GM12878 (cell line): ENCODE results near the gene SIRT7.

Experiments used
- ATF3 ChIP-seq: IDR thresholded peaks from 2 replicates; pipeline ENCODE4 v1.6.1; 2011; ENCODE audit warnings: low read depth, mild to moderate bottlenecking, low read length, moderate library complexity, borderline replicate concordance; ENCODE audit errors: extremely low read depth
- BRCA1 ChIP-seq: IDR thresholded peaks from 2 replicates; pipeline ENCODE4 v1.6.1; 2011; ENCODE audit warnings: low read depth, low read length, improper control_type of control experiment
- CEBPB ChIP-seq, 2 experiments: fragments of 150-350 bp in 1 of 2; IDR thresholded peaks; 2 replicates each; pipeline ENCODE4 v1.6.1; 2012 to 2014; ENCODE audit warnings: low read depth in 2 of 2, low read length in 2 of 2, borderline replicate concordance in 1 of 2, inconsistent platforms in 1 of 2
- CTCF ChIP-seq, 3 experiments: IDR thresholded peaks in 2 of 3; conservative IDR thresholded peaks in 1 of 3; 2 replicates each; pipeline ENCODE4 v1.5.1; 2011; ENCODE audit warnings: low read depth in 3 of 3, low read length in 3 of 3, mild to moderate bottlenecking in 3 of 3, control low read depth in 2 of 3, moderate library complexity in 2 of 3, inconsistent platforms in 1 of 3, mixed read lengths in 1 of 3; ENCODE audit not compliant: control insufficient read depth in 2 of 3, insufficient read depth in 1 of 3; ENCODE audit errors: extremely low read depth in 1 of 3
- KAT2A ChIP-seq: conservative IDR thresholded peaks from 2 replicates; pipeline ENCODE4 v1.6.1; 2011; ENCODE audit warnings: low read depth, low read length; ENCODE audit not compliant: control insufficient read depth
- KLF5 ChIP-seq: fragments of 450-650 bp; IDR thresholded peaks from 2 replicates; pipeline ENCODE4 v1.6.1; 2014; ENCODE audit warnings: mild to moderate bottlenecking; ENCODE audit not compliant: partially characterized antibody
- POLR2AphosphoS5 ChIP-seq: IDR thresholded peaks from 2 replicates; pipeline ENCODE4 v1.6.1; 2011; ENCODE audit warnings: mild to moderate bottlenecking, low read length, inconsistent platforms
- SIX5 ChIP-seq: IDR thresholded peaks from 2 replicates; pipeline ENCODE4 v1.6.1; 2011; ENCODE audit warnings: mild to moderate bottlenecking, low read depth, low read length, moderate library complexity; ENCODE audit not compliant: severe bottlenecking
- ZNF274 ChIP-seq: IDR thresholded peaks from one replicate; pipeline ENCODE4 v1.8.0; 2011; ENCODE audit not compliant: insufficient read length, insufficient read depth

GRCh38 chr17:81905424-81905875 is 12.5 kb downstream of the SIRT7 start:
- TF ChIP-seq SIX5 (no peak), KLF5 (no peak), CEBPB (IDR thresholded peaks at IDR 0.05; ENCODE audit: borderline replicate concordance in 1 of 2, low read depth in 2 of 2, low read length in 2 of 2) (no peak), CTCF (IDR thresholded peaks at IDR 0.05 in 2 of 3, conservative IDR thresholded peaks at IDR 0.05 in 1 of 3; ENCODE audit: control insufficient read depth in 2 of 3, extremely low read depth in 1 of 3, insufficient read depth in 1 of 3, low read depth in 3 of 3, low read length in 3 of 3) (no peak), POLR2AphosphoS5 (no peak), ZNF274 (no peak), BRCA1 (no peak), KAT2A (no peak), ATF3 (no peak)
